HEK293 (cell line): Measurements from ENCODE around the gene HPX.

ENCODE experiments used
- CTCF ChIA-PET: fragments of 350-600 bp; formaldehyde crosslinking; extraction: SDS; loops from one replicate; lab custom pipeline; 2021; ENCODE audit warnings: antibody characterized with exemption; lab: Yijun Ruan, JAX
- POLR2A ChIA-PET: fragments of 300-600 bp; formaldehyde crosslinking; extraction: SDS; loops from one replicate; lab custom pipeline; 2020; ENCODE audit warnings: antibody characterized with exemption, inconsistent platforms; lab: Yijun Ruan, JAX
- H3K27ac ChIP-seq: fragments of 200-500 bp; sonication (Bioruptor generic); 2 replicates; pipeline ENCODE4 v1.5.1; 2014; ENCODE audit warnings: low read depth, low read length, control low read depth, inconsistent platforms; ENCODE audit errors: extremely low read depth
- H3K36me3 ChIP-seq, 2 experiments: fragments of 200-500 bp in 1 of 2; sonication (Bioruptor generic) in 1 of 2; 1 replicate in 1 of 2; 2 replicates in 1 of 2; pipeline ENCODE4 v1.5.1; 2014 to 2017; ENCODE audit warnings: inconsistent platforms in 2 of 2, low read length in 2 of 2; ENCODE audit not compliant: control insufficient read depth in 2 of 2, insufficient read depth in 1 of 2
- H3K4me1 ChIP-seq: fragments of 200-500 bp; sonication (Bioruptor generic); 2 replicates; pipeline ENCODE4 v1.5.1; 2014; ENCODE audit warnings: mild to moderate bottlenecking, low read length, inconsistent platforms; ENCODE audit not compliant: control insufficient read depth, insufficient read depth
- H3K4me3 ChIP-seq: 2 replicates; pipeline ENCODE4 v1.5.1; 2011; ENCODE audit warnings: low read depth, mild to moderate bottlenecking, control low read depth, low read length, moderate library complexity
- H3K9me3 ChIP-seq: fragments of 200-500 bp; sonication (Bioruptor generic); 2 replicates; pipeline ENCODE4 v1.5.1; 2014; ENCODE audit warnings: low read depth, low read length, inconsistent platforms; ENCODE audit not compliant: control insufficient read depth, insufficient read depth
- CTCF ChIP-seq: fragments of 450-650 bp; formaldehyde crosslinking; IDR thresholded peaks from 2 replicates; pipeline ENCODE4 v1.5.1; 2016; ENCODE audit warnings: missing biosample characterization, missing genetic modification characterization
- FEZF1 ChIP-seq: fragments of 450-650 bp; formaldehyde crosslinking; IDR thresholded peaks from 2 replicates; pipeline ENCODE4 v1.5.1; 2016; ENCODE audit warnings: missing biosample characterization, missing genetic modification characterization
- KLF8 ChIP-seq: fragments of 450-650 bp; formaldehyde crosslinking; IDR thresholded peaks from 2 replicates; pipeline ENCODE4 v1.5.1; 2016; ENCODE audit warnings: missing biosample characterization, missing genetic modification characterization
- PRDM10 ChIP-seq: fragments of 450-650 bp; formaldehyde crosslinking; IDR thresholded peaks from 2 replicates; pipeline ENCODE4 v1.5.1; 2016; ENCODE audit warnings: missing biosample characterization, missing genetic modification characterization
- ZFP41 ChIP-seq: fragments of 450-650 bp; formaldehyde crosslinking; IDR thresholded peaks from 2 replicates; pipeline ENCODE4 v1.5.1; 2016; ENCODE audit warnings: missing biosample characterization, missing genetic modification characterization, borderline replicate concordance
- ZNF366 ChIP-seq: fragments of 450-650 bp; formaldehyde crosslinking; conservative IDR thresholded peaks from 2 replicates; pipeline ENCODE4 v1.5.1; 2016; ENCODE audit warnings: missing biosample characterization, missing genetic modification characterization
- ZNF391 ChIP-seq: fragments of 450-650 bp; formaldehyde crosslinking; IDR thresholded peaks from 2 replicates; pipeline ENCODE4 v1.5.1; 2016; ENCODE audit warnings: low read depth, missing biosample characterization, missing genetic modification characterization, borderline replicate concordance
- ZNF501 ChIP-seq: fragments of 450-650 bp; formaldehyde crosslinking; IDR thresholded peaks from 2 replicates; pipeline ENCODE4 v1.5.1; 2016; ENCODE audit warnings: missing biosample characterization, missing genetic modification characterization
- ZNF548 ChIP-seq: fragments of 450-650 bp; formaldehyde crosslinking; IDR thresholded peaks from 2 replicates; pipeline ENCODE4 v1.5.1; 2016; ENCODE audit warnings: missing biosample characterization, missing genetic modification characterization
- ZNF549 ChIP-seq: fragments of 450-650 bp; IDR thresholded peaks from 2 replicates; pipeline ENCODE4 v1.5.1; 2018; ENCODE audit warnings: missing biosample characterization, missing genetic modification characterization, mild to moderate bottlenecking, inconsistent platforms, moderate library complexity
- ZNF621 ChIP-seq: fragments of 450-650 bp; formaldehyde crosslinking; IDR thresholded peaks from 2 replicates; pipeline ENCODE4 v1.5.1; 2017; ENCODE audit warnings: missing biosample characterization, missing genetic modification characterization
- ZNF701 ChIP-seq: fragments of 450-650 bp; formaldehyde crosslinking; IDR thresholded peaks from 2 replicates; pipeline ENCODE4 v1.5.1; 2016; ENCODE audit warnings: missing biosample characterization, missing genetic modification characterization
- ZNF76 ChIP-seq: fragments of 450-650 bp; formaldehyde crosslinking; IDR thresholded peaks from 2 replicates; pipeline ENCODE4; 2016; ENCODE audit warnings: low read depth, missing biosample characterization, missing genetic modification characterization, borderline replicate concordance
- ZNF843 ChIP-seq: fragments of 450-650 bp; formaldehyde crosslinking; IDR thresholded peaks from 2 replicates; pipeline ENCODE4 v1.5.1; 2016; ENCODE audit warnings: missing biosample characterization, missing genetic modification characterization
- TF ChIP-seq, protein P1 (sequence below): fragments of 450-650 bp; formaldehyde crosslinking; optimal IDR thresholded peaks from 2 replicates; pipeline ENCODE3; 2016; ENCODE audit warnings: missing biosample characterization, mild to moderate bottlenecking, missing genetic modification characterization

HPX gene

DNA sequence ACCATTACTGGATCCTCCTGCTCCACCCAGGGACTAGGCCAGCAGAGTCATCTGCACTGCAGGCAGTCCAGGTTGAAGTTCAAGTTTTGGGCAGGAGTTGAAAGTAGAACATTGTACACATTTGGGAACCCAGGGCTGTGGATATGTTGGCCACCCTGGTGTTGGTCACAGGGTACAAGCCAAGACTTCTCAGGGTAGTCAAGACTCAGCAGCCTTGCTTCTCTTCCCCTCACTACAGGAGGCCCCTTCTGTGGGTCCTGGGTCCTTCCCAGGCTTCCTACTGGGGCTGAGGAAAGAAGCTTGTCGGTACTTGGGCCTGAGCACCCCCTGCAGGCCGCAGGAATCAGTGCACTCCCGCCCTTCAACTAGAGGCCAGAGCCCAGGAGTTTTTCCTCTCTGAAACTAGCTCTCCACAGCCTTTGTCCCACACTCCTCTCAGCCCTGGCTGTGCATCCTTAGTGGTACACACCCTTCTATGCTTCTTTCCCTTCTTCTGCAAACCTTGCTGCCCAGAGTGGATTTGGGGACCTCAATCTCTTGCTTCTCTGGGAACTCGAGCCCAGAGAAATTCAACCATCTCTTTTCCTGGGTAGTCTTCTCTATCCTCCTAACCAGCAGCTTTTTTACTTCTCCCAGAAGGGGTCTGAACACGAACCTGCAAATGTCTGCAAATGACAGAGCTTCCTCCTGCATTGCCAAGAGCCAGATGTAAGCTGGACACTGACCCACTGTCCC lies 2.6 kb upstream of the HPX start:
- Histone ChIP-seq H3K27ac (no peak overlapping the region), H3K4me1 (no peaks in the 10 kb centered on the region)
- CTCF ChIA-PET = interaction anchor here (0.5 to 11.2 kb wide), 34 partner anchors 9 to 1748 kb away, joined by 3 to 228 read pairs (median 4); partner anchors contain the start of genes SMPD1, TIMM10B and TRIM3
- TF ChIP-seq CTCF (0 out of 2 replicates have a peak, but pooled peaks have one; percentile 25), FEZF1 (no peak)
- TF ChIP-seq, all 188 proteins: peak for 1
- Histone ChIP-seq H3K9me3 (no peaks in the 10 kb centered on the region), H3K4me3 (no peak overlapping the region), H3K36me3 (peaks cover 0 to 8% of the 10 kb centered on the region in 2 experiments; a peak in 1 of 3 replicates)
- POLR2A ChIA-PET = interaction anchor here (0.7 to 1.5 kb wide), 5 partner anchors 24 to 64 kb away, joined by 3 to 4 read pairs (median 3); partner anchors contain the start of genes APBB1 and SMPD1

DNA sequence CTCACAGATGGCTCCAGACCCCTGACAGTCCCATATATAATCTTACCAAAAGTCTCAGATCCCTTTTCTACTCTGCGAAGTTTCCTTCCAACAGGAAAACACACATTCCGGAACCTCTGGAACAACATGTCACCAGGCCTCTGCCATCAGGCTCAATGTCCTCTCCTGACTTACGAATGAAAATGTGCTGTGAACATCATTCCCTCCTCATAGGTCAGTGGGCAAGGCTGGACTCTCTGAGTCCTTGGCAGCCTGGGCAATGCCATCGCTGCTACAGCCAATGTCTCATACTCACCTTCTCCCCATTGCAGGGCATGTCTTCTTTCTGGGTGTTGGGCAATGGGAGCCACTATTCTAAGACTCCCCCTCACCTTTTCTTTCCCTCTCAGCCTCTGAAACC lies 1.7 kb upstream of the HPX start:
- H3K36me3 ChIP-seq = peaks cover 0 to under 1% of the 10 kb centered on the region in 2 experiments; a peak in 1 of 3 replicates
- ChIA-PET POLR2A (no interaction called here), CTCF (interaction anchor here (0.7 to 11.2 kb wide), 9 partner anchors 16 to 1579 kb away, joined by 3 to 228 read pairs (median 8); partner anchors contain the start of gene SMPD1)
- no peak overlapping the region for H3K4me3 ChIP-seq
- H3K27ac ChIP-seq = no peak overlapping the region
- TF ChIP-seq PRDM10 (tag by site-specific recombination) (no peak), ZNF501 (no peak), ZNF549 (tag by site-specific recombination) (no peak), ZNF843 (no peak), ZNF701 (tag by site-specific recombination) (no peak), ZNF548 (tag by site-specific recombination) (no peak), ZNF366 (tag by site-specific recombination) (no peak), KLF8 (tag by site-specific recombination) (no peak), ZNF621 (no peak), ZNF391 (tag by site-specific recombination) (no peak), FEZF1 (no peak), ZFP41 (tag by site-specific recombination) (no peak), ZNF76 (no peak)
- TF ChIP-seq, protein P1, sequence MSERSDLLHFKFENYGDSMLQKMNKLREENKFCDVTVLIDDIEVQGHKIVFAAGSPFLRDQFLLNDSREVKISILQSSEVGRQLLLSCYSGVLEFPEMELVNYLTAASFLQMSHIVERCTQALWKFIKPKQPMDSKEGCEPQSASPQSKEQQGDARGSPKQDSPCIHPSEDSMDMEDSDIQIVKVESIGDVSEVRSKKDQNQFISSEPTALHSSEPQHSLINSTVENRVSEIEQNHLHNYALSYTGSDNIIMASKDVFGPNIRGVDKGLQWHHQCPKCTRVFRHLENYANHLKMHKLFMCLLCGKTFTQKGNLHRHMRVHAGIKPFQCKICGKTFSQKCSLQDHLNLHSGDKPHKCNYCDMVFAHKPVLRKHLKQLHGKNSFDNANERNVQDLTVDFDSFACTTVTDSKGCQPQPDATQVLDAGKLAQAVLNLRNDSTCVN (tag by site-specific recombination) = no peak
- no peaks in the 10 kb centered on the region for H3K9me3 ChIP-seq
- no peaks in the 10 kb centered on the region for H3K4me1 ChIP-seq
